Stimulated activated naive B cell treated with anti-CD40 and anti-IgM and Interleukin-4, amounts not matched to agents 10 μg/mL and 1 μg/mL and 100 μg/mL, for 72 hours (primary cell): ENCODE data around the gene SATB1.

Experiments used
- ATAC-seq, 2 donors: fragments of 150-1000 bp; cut with Tn5 transposase; replicated peaks; 2 replicates each; pipeline ENCODE4 v1.10.0; 2021; ENCODE audit warnings: moderate library complexity in 1 of 2
- DNase-seq: peaks from one replicate; pipeline ENCODE4 v3.0.0; 2021
- H3K27ac Mint-ChIP-seq: one replicate; pipeline ENCODE4 v1.8.0; 2022; ENCODE audit warnings: mild to moderate bottlenecking, mixed read lengths
- H3K27me3 Mint-ChIP-seq, 2 donors: one replicate each; pipeline ENCODE4 v1.8.0; 2022; ENCODE audit warnings: mixed read lengths in 2 of 2
- H3K36me3 Mint-ChIP-seq, 2 donors: one replicate each; pipeline ENCODE4 v1.8.0; 2022; ENCODE audit warnings: mixed read lengths in 2 of 2, mild to moderate bottlenecking in 1 of 2
- H3K4me1 Mint-ChIP-seq, 2 donors: one replicate each; pipeline ENCODE4 v1.8.0; 2022; ENCODE audit warnings: mixed read lengths in 2 of 2, mild to moderate bottlenecking in 1 of 2
- H3K4me3 Mint-ChIP-seq, 2 donors: one replicate each; pipeline ENCODE4 v1.8.0; 2022; ENCODE audit warnings: mild to moderate bottlenecking in 2 of 2, mixed read lengths in 2 of 2, moderate library complexity in 1 of 2
- H3K9me3 Mint-ChIP-seq, 2 donors: one replicate each; pipeline ENCODE4 v1.8.0; 2022; ENCODE audit warnings: mixed read lengths in 2 of 2, mild to moderate bottlenecking in 1 of 2

SATB1 gene

GRCh38 chr3:18424213-18424728 is 868 bp downstream of the SATB1 start:
- ATAC-seq = peak; percentile 4 to 9
- no peaks in the 10 kb centered on the region for H3K9me3 Mint-ChIP-seq
- peaks cover 12 to 20% of the 10 kb centered on the region in 2 donors for H3K36me3 Mint-ChIP-seq
- peak overlapping the region; percentile 95 to 98 for H3K4me3 Mint-ChIP-seq
- DNase-seq = no peak
- peaks cover 18 to 56% of the 10 kb centered on the region in 2 donors for H3K4me1 Mint-ChIP-seq
- no peaks in the 10 kb centered on the region for H3K27me3 Mint-ChIP-seq
- H3K27ac Mint-ChIP-seq = peak overlapping the region; percentile 97

- peaks cover 15 to 49% of the 10 kb centered on the region in 2 donors for H3K4me1 Mint-ChIP-seq
- peak overlapping the region; percentile 95 to 98 for H3K4me3 Mint-ChIP-seq
- peak overlapping the region; percentile 97 for H3K27ac Mint-ChIP-seq
- peaks cover 12 to 20% of the 10 kb centered on the region in 2 donors for H3K36me3 Mint-ChIP-seq
- H3K27me3 Mint-ChIP-seq = no peaks in the 10 kb centered on the region
- ATAC-seq (peak; percentile 45 to 55), DNase-seq (peak; percentile 46)
- H3K9me3 Mint-ChIP-seq = no peaks in the 10 kb centered on the region
Observed at GRCh38 chr3:18423401-18424212, 1.5 kb downstream of the SATB1 start.

- H3K27ac Mint-ChIP-seq = peak overlapping the region; percentile 97
- H3K27me3 Mint-ChIP-seq = no peaks in the 10 kb centered on the region
- no peaks in the 10 kb centered on the region for H3K9me3 Mint-ChIP-seq
- H3K4me1 Mint-ChIP-seq = peaks cover 14 to 43% of the 10 kb centered on the region in 2 donors
- peaks cover 17 to 20% of the 10 kb centered on the region in 2 donors for H3K36me3 Mint-ChIP-seq
- H3K4me3 Mint-ChIP-seq = peak overlapping the region; percentile 95 to 98
- ATAC-seq (no peak), DNase-seq (no peak)
Observed at GRCh38 chr3:18422972-18423371, 2.2 kb downstream of the SATB1 start.

GRCh38 chr3:18420555-18420954 is 4.6 kb downstream of the SATB1 start:
- ATAC-seq (no peak), DNase-seq (no peak)
- no peak overlapping the region for H3K27ac Mint-ChIP-seq
- peaks cover 4 to 27% of the 10 kb centered on the region in 2 donors for H3K4me1 Mint-ChIP-seq
- peaks cover 24 to 33% of the 10 kb centered on the region in 2 donors for H3K36me3 Mint-ChIP-seq
- H3K27me3 Mint-ChIP-seq = no peaks in the 10 kb centered on the region
- H3K9me3 Mint-ChIP-seq = no peaks in the 10 kb centered on the region
- H3K4me3 Mint-ChIP-seq = no peak overlapping the region

GRCh38 chr3:18419232-18419631 is 5.9 kb downstream of the SATB1 start:
- H3K27me3 Mint-ChIP-seq = no peaks in the 10 kb centered on the region
- ATAC-seq (no peak), DNase-seq (no peak)
- no peak overlapping the region for H3K4me3 Mint-ChIP-seq
- peaks cover 4 to 25% of the 10 kb centered on the region in 2 donors for H3K4me1 Mint-ChIP-seq
- H3K36me3 Mint-ChIP-seq = peaks cover 24 to 34% of the 10 kb centered on the region in 2 donors
- no peak overlapping the region for H3K27ac Mint-ChIP-seq
- H3K9me3 Mint-ChIP-seq = no peaks in the 10 kb centered on the region

GRCh38 chr3:18417904-18418572 is 7.1 kb downstream of the SATB1 start:
- peaks cover 1 to 14% of the 10 kb centered on the region in 2 donors for H3K4me1 Mint-ChIP-seq
- H3K27ac Mint-ChIP-seq = no peak overlapping the region
- H3K27me3 Mint-ChIP-seq = no peaks in the 10 kb centered on the region
- peaks cover 24 to 34% of the 10 kb centered on the region in 2 donors for H3K36me3 Mint-ChIP-seq
- no peaks in the 10 kb centered on the region for H3K9me3 Mint-ChIP-seq
- no peak overlapping the region for H3K4me3 Mint-ChIP-seq
- ATAC-seq (no peak), DNase-seq (no peak)

GRCh38 chr3:18416332-18416731 is 8.8 kb downstream of the SATB1 start:
- Mint-ChIP-seq H3K36me3 (peaks cover 31 to 43% of the 10 kb centered on the region in 2 donors), H3K9me3 (no peaks in the 10 kb centered on the region)
- no peak for ATAC-seq

GRCh38 chr3:18415839-18416238 is 9.3 kb downstream of the SATB1 start:
- no peak overlapping the region for H3K27ac Mint-ChIP-seq
- ATAC-seq = no peak
- no peak overlapping the region for H3K4me3 Mint-ChIP-seq
- H3K9me3 Mint-ChIP-seq = no peaks in the 10 kb centered on the region
- peaks cover 29 to 41% of the 10 kb centered on the region in 2 donors for H3K36me3 Mint-ChIP-seq
- peaks cover 4 to 11% of the 10 kb centered on the region in 2 donors for H3K4me1 Mint-ChIP-seq
- no peak for DNase-seq
- no peaks in the 10 kb centered on the region for H3K27me3 Mint-ChIP-seq

More at GRCh38 chr3:18416332-18416731, 8.8 kb downstream of the SATB1 start:
- Mint-ChIP-seq H3K27me3 (no peaks in the 10 kb centered on the region), H3K27ac (no peak overlapping the region), H3K4me1 (peaks cover 4 to 13% of the 10 kb centered on the region in 2 donors), H3K4me3 (no peak overlapping the region)
- no peak for DNase-seq

- no peak overlapping the region for H3K4me3 Mint-ChIP-seq
- H3K9me3 Mint-ChIP-seq = no peaks in the 10 kb centered on the region
- peaks cover 4 to 7% of the 10 kb centered on the region in 2 donors for H3K4me1 Mint-ChIP-seq
- H3K36me3 Mint-ChIP-seq = peaks cover 22 to 37% of the 10 kb centered on the region in 2 donors
- DNase-seq (no peak), ATAC-seq (no peak)
- no peaks in the 10 kb centered on the region for H3K27me3 Mint-ChIP-seq
- H3K27ac Mint-ChIP-seq = no peak overlapping the region
Observed at GRCh38 chr3:18415167-18415566, 10.0 kb downstream of the SATB1 start.

GRCh38 chr3:18412684-18413083 is 12.5 kb downstream of the SATB1 start:
- DNase-seq (no peak), ATAC-seq (no peak)
- Mint-ChIP-seq H3K27ac (no peak overlapping the region), H3K36me3 (peaks cover 17 to 38% of the 10 kb centered on the region in 2 donors), H3K4me3 (no peak overlapping the region), H3K9me3 (no peaks in the 10 kb centered on the region), H3K27me3 (no peaks in the 10 kb centered on the region), H3K4me1 (peaks cover 4 to 8% of the 10 kb centered on the region in 2 donors)

- H3K4me1 Mint-ChIP-seq = peaks cover 4 to 8% of the 10 kb centered on the region in 2 donors
Observed at GRCh38 chr3:18411541-18411940, 13.6 kb downstream of the SATB1 start.

GRCh38 chr3:18410205-18410604 is 14.9 kb downstream of the SATB1 start:
- H3K4me1 Mint-ChIP-seq = peaks cover 4 to 11% of the 10 kb centered on the region in 2 donors
- no peaks in the 10 kb centered on the region for H3K27me3 Mint-ChIP-seq
- peaks cover 13 to 28% of the 10 kb centered on the region in 2 donors for H3K36me3 Mint-ChIP-seq
- no peak overlapping the region for H3K27ac Mint-ChIP-seq
- no peak overlapping the region for H3K4me3 Mint-ChIP-seq
- DNase-seq (no peak), ATAC-seq (no peak)
- H3K9me3 Mint-ChIP-seq = no peaks in the 10 kb centered on the region

More at GRCh38 chr3:18411541-18411940, 13.6 kb downstream of the SATB1 start:
- Mint-ChIP-seq H3K27ac (no peak overlapping the region), H3K9me3 (no peaks in the 10 kb centered on the region), H3K27me3 (no peaks in the 10 kb centered on the region), H3K4me3 (no peak overlapping the region), H3K36me3 (peaks cover 20 to 34% of the 10 kb centered on the region in 2 donors)
- DNase-seq (no peak), ATAC-seq (no peak)

GRCh38 chr3:18409266-18409665 is 15.9 kb downstream of the SATB1 start:
- Mint-ChIP-seq H3K27ac (no peak overlapping the region), H3K9me3 (no peaks in the 10 kb centered on the region), H3K4me1 (peaks cover 4 to 15% of the 10 kb centered on the region in 2 donors), H3K27me3 (no peaks in the 10 kb centered on the region), H3K4me3 (no peak overlapping the region), H3K36me3 (peaks cover 13 to 23% of the 10 kb centered on the region in 2 donors)
- no peak for DNase-seq
- ATAC-seq = no peak

- peaks cover 13 to 40% of the 10 kb centered on the region in 2 donors for H3K4me1 Mint-ChIP-seq
Observed at GRCh38 chr3:18405141-18405540, 20.0 kb downstream of the SATB1 start.

More at GRCh38 chr3:18405141-18405540, 20.0 kb downstream of the SATB1 start:
- Mint-ChIP-seq H3K27ac (no peak overlapping the region), H3K9me3 (no peaks in the 10 kb centered on the region), H3K4me3 (no peak overlapping the region), H3K36me3 (peaks cover 22 to 25% of the 10 kb centered on the region in 2 donors), H3K27me3 (no peaks in the 10 kb centered on the region)
- peak in 1 of 2 donors; percentile 29 for ATAC-seq
- DNase-seq = no peak
